22Rv1 (cell line): ENCODE data around the gene STAT1.

Experiments
- CTCF ChIP-seq: fragments of 450-650 bp; IDR thresholded peaks from 2 replicates; pipeline ENCODE4 v1.5.1; 2017; ENCODE audit warnings: mild to moderate bottlenecking
- ZFX ChIP-seq: fragments of 450-650 bp; IDR thresholded peaks from 2 replicates; pipeline ENCODE4 v1.6.1; 2017; ENCODE audit warnings: antibody characterized with exemption, borderline replicate concordance

GRCh38 chr2:191019376-191019775 lies 5.4 kb upstream of the STAT1 start:
- no peak for TF ChIP-seq CTCF
- TF ChIP-seq ZFX = no peak
